HG03039 (cell line): ENCODE results near the gene HSD11B1L.
"Not testable (repeated sequence)": the region's sequence is repeated elsewhere in the genome, so short reads cannot be mapped to it uniquely, and the experiment has no call there.

Source experiments
- ATAC-seq: cut with Tn5 transposase; IDR thresholded peaks from one replicate; pipeline ENCODE4 v1.9.1; 2021; ENCODE audit warnings: mild to moderate bottlenecking, moderate library complexity; ENCODE audit not compliant: unreplicated experiment

Gene HSD11B1L

DNA sequence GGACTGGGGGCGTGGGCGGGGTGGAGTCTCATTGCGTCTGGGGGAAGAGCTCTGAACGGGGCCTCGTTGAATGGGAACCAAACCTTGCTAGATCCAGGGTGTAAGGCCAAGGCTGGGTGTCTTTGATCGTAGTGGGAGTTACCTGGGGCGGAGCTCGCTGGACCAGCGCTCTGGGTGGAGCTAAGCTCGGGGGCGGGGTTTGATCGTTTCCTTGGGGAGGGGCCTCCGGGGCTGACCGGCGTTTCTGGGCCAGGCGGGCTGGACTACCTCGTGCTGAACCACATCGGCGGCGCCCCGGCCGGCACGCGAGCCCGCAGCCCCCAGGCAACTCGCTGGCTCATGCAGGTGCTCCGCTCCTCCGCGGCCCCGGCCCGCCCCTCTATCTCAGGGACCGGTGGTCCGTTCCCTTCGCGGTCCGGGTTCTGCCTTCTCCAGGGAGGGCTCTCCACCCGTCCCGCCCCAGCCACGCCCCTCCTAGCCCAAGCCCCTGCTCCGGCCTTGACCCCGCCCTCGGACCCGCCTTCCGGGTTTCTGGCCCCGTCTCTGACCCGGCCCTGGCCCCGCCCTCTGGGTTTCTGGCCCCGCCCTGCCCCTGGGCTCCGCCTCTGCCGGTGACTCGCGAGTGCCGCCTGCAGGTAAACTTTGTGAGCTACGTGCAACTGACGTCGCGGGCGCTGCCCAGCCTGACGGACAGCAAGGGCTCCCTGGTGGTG, 6.0 kb downstream of the HSD11B1L start:
- ATAC-seq: peak; percentile 35

DNA sequence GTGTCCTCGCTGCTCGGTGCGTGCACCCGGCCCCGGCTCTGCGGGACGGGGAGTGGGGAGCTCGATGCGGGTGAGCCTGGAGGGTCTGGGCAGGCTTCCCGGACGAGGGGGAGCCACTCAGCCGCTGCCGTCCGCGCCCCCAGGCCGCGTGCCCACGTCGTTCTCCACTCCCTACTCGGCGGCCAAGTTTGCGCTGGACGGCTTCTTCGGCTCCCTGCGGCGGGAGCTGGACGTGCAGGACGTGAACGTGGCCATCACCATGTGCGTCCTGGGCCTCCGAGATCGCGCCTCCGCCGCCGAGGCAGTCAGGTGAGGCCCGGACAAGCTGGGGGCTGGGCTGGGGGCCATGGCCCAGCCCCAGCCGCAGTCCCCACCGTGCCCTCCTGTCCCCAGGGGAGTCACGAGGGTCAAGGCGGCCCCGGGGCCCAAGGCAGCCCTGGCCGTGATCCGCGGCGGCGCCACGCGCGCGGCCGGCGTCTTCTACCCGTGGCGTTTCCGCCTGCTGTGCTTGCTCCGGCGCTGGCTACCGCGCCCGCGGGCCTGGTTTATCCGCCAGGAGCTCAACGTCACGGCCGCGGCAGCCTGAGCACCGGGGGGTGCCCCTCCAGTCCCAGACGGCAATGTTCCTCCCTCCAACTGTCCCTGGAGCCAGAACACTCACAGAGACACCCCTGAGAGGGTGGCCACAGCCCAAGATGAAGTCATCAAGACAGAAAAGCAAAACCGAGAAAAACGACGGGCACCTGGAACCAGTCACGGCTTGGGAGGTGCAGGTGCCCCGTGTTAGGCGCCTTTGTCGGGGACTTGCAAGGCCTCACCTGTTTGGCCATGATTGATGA, 6.8 kb downstream of the HSD11B1L start:
- ATAC-seq: no peak

DNA sequence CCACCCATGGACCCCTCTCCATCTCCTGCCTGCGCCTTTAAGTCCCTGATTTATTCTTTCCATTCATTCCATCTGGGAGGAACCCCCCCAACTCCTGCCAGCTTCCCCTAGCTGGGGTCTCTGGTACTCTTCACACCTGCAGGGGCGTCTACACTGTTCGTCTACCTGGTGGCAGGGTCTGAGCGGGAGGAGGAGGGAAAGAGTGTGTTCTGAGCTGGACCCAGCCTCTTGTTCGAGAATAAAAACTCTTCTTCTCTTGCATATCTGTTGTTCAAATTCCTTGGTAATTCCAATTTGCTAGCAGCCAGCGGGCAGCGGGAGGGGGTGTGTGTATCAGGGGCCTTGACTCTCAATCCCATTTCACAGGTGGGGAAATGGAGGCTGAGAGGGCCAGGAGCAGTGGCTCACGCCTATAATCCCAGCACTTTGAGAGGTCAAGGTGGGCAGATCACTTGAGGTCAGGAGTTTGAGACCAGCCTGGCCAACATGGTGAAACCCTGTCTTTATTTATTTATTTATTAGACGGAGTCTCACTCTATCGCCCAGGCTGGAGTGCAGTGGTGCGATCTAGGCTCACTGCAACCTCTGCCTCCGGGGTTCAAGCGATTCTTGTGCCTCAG, 7.5 kb downstream of the HSD11B1L start:
- not testable (repeated sequence) for ATAC-seq

DNA sequence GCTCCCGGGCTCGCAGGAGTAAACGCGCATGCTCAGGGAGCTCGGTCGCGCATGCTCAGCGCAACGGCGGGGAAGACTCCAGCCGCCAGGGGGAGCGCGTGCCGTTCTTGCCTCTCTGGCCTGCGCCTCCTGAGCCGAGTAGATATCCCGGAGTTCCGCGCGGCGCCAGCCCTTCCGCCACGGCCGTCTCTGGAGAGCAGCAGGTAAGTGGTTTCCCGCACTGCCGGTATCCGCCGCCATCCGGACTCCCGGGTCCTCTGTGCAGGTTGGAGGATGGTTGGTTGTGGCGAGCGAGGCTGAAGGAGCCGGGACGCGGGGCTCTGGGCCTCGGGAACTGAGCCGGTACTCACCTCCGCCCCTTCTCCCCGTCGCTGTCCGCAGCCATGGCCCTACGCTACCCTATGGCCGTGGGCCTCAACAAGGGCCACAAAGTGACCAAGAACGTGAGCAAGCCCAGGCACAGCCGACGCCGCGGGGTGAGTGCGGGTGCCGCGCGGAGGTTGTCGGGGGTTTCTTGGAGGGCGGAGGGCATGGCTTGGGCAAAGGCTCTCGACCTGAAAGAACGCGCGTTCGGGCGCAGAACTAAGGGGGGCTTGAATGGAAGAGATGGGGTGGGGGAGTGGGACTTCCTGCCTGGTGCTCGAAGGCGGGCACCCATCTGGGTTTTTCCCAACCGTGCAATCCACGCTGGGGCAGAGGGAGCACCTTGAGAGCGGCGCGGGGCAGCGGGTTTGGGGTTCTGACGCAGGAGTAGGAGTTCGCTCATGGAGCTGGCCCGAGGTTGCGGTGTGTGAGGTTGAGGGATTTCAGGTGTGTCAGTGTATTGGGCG, 9.5 kb downstream of the HSD11B1L start, which contains the start of gene RPL36:
Gene RPL36, plus strand, starts transcription at position 171 of the 830 bp plus-strand sequence. Its CDS starts 213 bp downstream, at position 384.
- ATAC-seq: peak; percentile 43

DNA sequence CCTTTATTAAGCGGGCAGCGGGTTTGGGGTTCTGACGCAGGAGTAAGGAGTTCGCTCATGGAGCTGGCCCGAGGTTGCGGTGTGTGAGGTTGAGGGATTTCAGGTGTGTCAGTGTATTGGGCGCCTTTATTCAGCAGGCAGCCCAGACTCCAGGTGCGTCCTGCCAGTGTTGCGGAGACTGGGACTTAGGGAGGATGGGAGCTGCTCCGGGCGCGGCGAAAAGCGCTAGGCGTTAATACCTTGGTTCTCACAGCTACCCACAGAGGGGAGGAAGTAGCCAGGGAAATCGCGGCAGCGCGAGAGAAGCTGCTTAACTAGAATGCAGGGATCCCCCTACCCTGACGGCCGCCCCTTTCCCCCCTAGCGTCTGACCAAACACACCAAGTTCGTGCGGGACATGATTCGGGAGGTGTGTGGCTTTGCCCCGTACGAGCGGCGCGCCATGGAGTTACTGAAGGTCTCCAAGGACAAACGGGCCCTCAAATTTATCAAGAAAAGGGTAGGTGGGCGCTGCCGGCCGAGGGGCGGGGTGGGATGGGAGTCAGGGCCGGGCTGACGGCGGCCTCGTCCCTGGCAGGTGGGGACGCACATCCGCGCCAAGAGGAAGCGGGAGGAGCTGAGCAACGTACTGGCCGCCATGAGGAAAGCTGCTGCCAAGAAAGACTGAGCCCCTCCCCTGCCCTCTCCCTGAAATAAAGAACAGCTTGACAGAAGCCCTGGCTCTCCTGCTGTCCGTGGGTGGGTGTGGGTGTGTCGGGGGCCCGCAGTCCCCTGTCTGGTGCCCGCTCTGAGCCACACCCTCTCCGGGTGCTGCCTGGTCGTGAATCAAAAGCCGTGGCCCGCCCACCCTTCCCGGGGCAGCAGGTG, 10.4 kb downstream of the HSD11B1L start:
- ATAC-seq: no peak

DNA sequence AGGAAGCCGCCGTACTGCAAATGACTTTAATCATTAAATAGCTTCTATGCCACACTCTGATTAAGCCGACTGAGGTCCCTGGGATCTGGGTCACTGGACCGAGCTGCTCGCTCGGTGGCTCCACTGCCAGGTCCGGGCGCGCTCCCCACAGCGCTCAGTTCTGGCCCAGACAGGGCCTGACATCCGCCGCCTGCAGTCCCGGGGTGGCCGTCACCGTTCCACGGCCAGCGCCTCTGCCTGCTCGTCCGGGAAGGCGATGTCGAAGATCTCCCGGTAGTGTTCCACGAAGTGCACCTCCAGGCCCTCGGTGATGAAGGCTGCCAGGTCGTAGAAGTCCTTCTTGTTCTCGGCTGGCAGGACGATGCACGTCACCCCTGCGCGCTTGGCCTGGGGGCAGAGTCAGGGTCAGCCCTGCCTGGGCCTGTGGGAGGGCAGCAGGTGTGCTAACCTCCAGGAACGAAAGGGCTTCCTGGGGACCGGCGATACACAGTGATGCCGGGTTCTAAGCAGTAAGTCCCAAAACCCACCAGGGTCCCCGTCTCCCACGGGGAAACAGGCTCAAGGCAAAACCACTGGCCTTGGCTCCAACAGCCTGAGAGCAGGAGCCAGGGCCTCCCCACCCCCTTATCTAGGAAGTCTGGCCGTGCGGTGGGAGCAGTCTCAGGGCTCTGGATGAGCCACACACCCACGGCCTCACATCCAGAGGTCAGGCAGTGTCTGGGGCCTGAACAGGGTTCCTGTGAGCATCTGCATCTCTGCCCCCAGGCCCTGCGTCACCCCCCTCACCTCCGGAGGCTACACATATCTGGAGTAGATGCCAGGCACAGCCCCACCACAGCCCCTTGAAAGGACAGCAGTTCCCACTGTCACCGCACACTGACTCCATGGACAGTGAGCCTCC, 11.2 kb downstream of the HSD11B1L start:
- no peak for ATAC-seq

DNA sequence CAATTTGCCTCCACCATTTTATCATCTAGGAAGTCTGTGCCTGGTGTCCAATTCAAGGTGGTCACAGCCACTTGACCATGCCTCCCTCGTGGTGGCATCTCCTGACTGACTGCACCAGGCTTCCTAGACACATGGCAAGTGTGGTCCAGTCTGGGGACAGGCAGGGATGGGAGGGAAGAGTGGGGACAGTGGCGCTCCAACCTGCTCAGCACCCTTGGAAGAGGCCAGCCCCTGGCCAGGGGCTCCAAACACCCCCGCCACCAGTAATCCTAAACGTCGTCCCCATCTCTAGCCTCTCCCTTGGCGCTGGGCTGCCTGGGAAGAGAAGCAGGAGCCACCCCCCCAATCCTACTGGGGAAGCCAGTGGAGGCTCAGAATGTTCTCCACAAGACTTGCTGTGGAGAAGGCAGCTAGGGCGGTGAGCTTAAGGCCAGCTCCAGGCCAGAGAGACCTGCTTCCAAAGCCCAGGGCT, 11.9 kb downstream of the HSD11B1L start:
- no peak for ATAC-seq

DNA sequence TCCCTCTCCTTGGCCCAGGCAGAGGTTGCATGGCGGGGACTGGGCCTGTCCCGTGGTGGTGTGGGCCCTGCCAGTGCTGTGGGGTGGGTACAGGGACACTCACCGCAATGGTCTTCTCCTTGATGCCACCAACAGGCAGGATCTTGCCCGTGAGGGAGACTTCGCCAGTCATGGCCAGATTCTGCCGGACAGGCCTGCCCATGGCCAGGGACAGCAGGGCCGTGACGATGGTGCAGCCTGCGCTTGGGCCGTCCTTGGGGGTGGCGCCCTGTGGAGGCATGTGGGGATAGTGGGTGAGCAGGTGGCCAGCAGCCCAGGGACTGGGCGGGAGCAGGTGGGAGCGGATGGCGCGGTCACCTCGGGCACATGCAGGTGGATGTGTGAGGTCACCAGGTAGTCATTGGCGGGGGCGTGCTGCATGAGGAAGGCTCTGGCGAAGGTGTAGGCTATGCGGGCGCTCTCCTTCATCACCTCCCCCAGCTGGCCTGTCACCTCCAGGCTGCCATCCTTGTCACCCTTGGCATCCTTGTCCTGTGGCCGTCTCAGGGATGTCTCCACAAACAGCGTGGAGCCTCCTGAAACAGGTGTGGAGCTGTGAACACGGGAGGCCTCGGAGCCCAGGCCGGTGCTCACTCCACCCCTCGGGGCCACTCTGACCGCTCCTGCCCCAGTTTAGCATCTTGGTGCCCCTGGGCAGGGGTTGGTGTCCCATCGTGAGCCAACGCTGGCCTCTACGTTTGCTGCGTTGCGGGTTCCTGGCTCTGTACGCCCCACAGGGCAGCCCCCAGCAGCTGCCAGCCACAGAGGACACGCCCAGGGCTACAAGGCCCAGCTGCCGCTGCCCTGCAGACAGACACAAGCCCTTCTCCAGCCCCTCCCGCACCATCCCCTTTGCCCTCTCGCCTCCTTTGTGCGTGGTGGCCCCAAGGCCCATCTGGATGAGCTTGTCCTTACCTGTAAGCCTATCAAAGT, 12.7 kb downstream of the HSD11B1L start:
- no peak for ATAC-seq

DNA sequence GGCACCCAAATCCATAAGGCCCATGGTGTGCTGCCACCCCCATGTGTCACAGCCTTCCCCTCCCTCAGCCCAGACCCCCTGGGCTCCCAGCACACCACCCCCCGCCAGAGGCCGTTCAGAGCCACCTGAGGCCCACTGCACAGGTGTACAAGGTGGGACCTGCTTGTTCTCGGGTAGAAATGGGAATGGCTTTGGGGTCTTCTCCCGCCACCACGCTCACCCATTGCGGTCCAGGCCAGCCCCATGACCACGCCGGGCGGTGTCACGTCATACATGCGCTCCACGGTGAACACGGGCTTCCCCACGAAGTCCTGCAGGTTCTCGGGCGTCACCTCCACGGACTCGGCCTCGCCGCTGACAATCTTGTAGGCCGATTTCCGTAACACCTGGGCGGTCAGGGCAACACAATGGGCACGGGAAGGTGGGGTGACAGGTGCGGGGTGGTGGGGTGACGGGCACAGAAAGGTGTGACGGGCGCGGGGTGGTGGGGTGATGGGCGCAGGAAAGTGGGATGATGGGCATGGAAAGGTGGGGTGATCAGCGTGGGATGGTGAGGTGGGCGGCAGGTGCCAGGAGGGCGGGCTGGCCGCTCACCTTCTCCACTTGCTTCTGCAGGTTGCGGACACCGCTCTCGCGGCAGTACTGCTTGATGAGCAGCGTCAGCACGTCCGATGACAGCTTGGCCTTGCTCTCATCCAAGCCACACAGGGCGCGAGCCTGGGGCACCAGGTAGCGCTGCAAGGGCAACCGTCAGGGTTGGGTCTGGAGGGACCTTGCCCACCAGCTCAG, 13.5 kb downstream of the HSD11B1L start:
- no peak for ATAC-seq

DNA sequence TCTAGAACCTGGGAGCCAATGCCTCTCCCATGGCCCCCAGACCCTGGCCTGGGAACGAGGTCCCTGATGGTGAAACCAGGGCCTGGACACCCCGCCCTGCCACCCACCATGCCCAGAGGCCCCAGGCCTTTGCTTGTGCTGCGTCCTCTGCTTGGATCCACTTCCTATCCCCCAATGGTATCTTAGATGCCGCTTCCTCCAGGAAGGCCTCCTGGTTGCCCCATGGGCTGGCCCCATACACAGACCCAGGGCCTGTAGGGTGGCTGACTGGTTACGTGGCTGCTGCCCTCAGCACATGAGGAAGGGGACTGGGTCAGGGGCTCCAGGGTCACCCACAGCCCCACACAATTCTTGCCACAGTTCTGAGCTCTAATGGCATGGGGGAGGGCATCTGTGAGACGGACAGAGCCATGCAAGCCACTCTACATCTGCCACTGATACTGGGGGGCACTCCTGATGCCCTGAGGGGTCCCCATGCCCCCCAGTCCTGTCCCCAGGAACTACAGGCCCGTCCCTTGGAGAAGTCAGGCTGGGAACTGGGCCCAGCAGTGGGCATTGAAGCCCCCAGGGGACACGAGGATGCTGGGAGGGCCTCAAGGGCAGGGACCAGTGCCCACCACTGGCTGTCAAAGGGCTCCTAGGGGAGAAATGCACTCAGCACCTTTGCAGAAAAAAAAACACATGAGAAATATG, 14.3 kb downstream of the HSD11B1L start:
- ATAC-seq: no peak

DNA sequence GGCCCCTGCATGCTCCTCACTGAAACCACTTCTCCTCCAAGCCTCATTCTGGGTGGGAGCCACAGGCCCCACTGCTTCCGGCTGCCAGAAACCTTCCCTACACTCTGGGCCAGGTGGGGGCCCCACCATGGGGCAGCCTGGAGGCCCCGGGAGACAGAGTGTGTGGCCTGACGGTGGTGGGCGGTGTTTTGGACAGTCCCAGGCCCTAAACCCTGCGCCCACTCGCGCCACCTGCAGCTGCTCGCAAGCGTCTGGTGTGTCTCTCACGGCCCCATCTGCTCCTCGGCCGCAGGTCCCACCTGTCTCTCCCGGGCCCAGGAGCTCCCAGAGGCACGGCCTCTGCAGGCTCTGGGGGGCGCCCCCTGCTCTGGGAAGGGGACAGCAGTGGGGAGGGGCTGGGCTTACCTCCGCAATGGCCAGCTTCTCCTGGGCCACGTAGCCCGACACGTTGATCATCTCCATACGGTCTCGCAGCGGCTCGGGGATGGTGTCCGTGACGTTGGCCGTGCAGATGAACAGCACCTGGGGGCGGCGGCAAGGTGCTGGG, 14.9 kb downstream of the HSD11B1L start:
- no peak for ATAC-seq

DNA sequence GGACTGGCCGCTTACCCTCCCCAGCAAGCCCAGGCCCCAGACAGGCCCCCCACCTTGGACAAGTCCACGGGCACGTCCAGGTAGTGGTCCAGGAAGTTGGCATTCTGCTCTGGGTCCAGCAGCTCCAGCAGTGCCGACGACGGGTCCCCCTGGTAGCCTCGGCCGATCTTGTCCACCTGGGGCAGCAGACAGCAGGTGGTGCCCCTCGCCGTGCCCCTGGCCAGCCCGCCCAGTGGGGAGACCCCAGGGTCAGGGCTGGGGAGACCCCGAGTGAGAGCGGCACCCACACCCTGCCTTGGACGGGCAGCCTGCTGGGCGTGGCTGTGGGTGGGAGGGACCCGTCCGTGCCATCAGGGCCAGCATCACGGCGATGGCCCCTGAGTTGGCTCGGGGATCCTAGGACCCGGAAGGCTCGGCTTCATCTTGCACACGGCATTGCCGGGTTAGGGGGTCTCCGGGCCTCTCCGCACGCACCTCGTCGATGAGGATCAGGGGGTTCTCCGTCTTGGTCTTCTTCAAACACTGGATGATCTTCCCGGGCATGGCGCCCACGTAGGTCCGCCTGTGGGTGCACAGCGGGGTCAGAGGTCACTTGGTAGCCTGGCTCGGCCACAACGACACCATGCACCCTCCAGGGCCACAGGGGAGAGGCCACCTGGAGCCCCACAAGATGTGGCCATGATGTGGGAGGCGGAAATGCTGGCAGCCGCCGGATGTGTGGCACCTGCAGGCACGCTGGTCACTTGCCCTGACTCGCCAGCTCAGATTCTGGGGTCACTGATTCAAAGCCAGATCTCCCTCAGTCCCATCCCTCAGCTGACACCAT, 15.6 kb downstream of the HSD11B1L start:
- ATAC-seq: no peak

DNA sequence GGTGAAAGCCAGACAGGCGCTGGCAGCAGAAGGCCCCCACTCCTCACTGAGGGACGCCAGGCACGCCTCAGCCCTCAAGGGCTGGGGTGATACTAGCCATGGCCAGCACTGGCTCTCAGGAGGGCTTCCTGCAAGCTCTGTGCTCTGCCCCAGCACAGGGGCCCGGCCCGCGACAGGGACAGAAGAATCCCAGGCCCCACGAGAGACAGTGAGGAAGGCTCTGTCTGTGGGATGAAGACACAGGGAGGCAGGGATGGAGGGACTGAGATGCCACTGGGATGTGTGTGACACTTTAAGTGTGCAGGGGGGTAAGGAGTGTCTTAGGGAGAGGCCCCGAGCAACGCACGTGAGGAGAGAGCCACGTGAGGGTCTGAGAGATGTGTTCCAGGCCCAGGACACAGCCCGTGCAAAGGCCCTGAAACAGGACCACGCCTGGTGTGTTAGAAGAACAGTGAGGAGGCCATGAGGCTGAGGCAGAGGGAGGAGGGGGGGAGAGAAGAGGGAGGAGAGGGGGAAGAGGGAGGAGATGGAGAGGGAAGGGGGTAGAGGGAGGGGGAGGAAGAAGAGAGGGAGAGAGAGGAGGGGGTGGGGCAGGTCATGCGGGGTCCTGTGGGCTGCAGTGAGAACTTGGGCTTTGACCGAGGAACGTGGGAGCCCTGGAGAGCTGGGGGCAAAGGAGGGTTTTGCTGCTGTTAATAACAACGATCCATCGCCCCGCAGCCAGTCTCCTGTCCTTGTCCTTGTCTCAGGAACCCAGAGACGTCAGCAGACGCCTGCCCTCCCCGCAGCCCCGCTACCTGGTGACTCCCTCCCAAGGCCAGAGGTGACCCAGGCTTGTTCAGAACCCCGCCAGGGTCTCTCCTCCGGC, 16.4 kb downstream of the HSD11B1L start:
- no peak for ATAC-seq
